Activated CD8-positive, alpha-beta memory T cell treated with anti-CD3 and anti-CD28 coated beads, Interleukin-2, amount 50 U/mL, for 1 hour (primary cell): ENCODE measurements around the gene DZIP3.
A peak's percentile ranks its signal among the peaks of the same experiment; 100 is the strongest.

Source experiments
- DNase-seq: peaks from one replicate; pipeline ENCODE4 v3.0.0-alpha.2; 2020; ENCODE audit errors: extremely low read depth

DZIP3 gene, protein sequence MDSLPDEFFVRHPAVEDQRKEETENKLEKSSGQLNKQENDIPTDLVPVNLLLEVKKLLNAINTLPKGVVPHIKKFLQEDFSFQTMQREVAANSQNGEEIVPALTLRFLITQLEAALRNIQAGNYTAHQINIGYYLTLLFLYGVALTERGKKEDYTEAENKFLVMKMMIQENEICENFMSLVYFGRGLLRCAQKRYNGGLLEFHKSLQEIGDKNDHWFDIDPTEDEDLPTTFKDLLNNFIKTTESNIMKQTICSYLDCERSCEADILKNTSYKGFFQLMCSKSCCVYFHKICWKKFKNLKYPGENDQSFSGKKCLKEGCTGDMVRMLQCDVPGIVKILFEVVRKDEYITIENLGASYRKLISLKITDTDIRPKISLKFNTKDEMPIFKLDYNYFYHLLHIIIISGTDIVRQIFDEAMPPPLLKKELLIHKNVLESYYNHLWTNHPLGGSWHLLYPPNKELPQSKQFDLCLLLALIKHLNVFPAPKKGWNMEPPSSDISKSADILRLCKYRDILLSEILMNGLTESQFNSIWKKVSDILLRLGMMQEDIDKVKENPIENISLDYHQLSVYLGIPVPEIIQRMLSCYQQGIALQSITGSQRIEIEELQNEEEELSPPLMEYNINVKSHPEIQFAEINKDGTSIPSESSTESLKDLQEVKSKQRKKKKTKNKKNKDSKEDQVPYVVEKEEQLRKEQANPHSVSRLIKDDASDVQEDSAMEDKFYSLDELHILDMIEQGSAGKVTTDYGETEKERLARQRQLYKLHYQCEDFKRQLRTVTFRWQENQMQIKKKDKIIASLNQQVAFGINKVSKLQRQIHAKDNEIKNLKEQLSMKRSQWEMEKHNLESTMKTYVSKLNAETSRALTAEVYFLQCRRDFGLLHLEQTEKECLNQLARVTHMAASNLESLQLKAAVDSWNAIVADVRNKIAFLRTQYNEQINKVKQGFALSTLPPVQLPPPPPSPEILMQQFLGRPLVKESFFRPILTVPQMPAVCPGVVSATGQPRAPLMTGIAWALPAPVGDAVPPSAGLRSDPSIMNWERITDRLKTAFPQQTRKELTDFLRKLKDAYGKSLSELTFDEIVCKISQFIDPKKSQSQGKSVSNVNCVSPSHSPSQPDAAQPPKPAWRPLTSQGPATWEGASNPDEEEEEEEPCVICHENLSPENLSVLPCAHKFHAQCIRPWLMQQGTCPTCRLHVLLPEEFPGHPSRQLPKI

DNA sequence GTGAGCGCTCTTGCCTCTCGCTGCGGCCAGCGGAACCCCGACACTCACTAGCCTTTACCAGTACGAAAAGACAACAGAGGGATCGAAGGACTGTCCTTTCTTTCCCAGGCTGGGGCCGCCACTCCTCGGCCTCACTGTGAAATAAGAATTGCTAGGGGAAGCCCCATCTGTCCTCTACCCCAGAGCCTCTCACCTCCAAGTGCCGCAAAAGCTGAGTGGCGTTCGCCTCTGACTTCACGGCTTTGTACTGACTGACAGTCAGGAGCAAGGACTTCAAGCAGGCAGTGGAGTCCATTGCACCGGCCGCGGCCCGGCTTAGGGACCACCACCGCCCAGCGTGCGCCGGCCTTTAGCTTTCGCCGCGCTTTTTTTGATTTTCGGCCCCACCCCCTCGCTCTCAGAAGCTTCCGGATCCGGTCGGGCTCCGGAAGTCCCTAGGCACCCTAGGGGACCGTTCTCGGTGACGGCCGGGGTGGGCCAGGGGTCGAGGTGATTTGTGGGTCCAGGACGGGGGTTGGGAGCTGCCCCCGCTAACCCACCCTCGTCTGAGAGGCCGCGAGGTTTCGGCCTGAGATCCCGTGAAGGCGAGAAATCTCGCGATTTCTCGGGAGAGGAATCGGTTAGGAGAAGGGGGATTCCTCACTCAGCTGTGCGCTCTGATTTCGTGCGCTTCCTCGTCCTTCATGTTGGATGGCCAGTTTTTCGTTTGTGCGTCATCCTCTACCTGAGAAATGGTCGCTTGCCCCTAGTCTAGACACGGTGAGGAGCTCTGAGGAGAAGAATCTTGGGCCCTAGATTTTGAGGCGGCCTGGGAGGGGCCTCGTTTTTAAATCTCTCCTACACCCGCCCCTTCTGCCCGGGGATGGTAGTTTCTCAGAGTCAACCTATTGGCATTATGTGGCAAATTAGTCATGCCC is at the start of gene DZIP3, which contains the start of gene CIP2A:
TSS of gene DZIP3 (plus strand) at position 642 of the 917 bp plus-strand sequence. CDS start 15,685 bp downstream, outside the sequence.
TSS of gene CIP2A (minus strand) at position 358 of the 917 bp plus-strand sequence. CDS start at position 295, 63 bp downstream.
- DNase-seq: peak; percentile 57

- DNase-seq: no peak
Measured at GRCh38 chr3:108546247-108546646, 43.3 kb upstream of the DZIP3 start.

DNA sequence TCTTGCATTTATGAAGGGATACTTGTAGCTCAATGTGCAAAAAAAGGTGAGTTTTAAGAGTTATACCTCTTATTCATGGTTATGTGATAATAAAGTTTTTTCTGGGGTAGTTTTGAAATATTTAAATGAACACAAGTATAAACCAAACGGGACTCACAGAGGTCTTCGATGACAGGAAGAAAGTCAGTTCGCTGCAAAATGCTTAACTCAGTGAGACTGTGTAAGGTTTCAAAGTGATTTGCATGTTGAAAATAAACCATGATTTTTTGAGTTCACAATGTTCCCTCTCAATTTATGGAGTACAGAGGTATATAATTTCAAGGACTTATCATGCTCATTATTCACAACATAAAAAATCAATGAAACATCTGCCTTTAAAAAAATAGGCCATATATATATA is 42.8 kb upstream of the DZIP3 start:
- no peak for DNase-seq

DNA sequence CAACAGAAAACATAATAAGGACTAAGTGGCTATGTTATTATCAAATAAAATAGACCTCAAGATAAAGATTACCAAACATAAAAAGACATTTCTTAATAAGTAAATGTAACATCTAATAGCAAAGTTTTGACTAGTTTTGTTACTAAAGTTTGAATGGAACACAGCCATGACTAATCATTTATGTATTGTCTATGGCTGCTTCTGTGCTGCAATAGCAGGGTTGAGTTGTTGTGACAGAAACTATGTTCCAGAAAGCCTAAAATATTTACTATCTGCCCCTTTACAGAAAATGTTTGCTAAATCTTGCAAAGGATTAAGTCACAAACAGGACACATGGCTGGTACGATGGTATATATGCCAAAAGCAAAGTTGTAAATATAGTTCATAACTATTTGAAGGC is 41.2 kb upstream of the DZIP3 start:
- DNase-seq: no peak

DNA sequence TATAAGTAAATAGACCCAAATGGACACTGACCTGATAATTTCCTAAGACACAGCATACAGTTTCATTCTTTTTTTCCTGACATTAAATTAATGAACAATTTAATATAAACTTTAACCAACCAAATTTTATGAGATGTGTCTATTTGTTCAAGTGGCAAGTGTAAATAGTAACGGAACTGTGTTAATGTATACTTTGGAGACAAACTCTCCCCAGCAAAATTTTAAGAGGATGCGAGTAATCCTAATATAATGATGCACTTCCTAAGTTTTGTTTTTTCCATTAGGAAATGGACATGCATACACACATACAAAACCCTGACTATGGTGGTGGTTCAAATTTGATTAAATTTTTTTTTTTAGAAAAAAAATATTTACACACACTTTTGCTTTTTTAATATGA is 40.6 kb upstream of the DZIP3 start:
- no peak for DNase-seq

GRCh38 chr3:108552267-108553159 is 37.0 kb upstream of the DZIP3 start:
- DNase-seq: no peak

DNA sequence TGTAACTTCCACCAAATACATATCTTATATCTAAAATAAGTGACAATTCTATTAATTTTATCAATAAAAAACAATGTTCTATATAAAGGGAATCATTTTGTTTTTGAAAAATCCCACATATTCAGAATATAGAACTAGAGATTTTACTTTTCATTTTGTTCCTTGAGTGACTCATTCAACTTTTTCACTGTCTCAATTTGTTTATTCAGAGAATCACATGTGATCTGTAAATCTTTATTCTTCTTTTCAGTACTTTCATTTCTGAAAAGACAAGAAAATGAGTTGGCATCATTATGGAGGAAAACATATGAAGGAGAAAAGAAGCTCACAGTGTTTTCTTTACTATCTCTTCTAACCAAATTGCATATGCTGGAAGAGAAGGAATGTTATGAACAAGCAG is 35.3 kb upstream of the DZIP3 start:
- no peak for DNase-seq

DNA sequence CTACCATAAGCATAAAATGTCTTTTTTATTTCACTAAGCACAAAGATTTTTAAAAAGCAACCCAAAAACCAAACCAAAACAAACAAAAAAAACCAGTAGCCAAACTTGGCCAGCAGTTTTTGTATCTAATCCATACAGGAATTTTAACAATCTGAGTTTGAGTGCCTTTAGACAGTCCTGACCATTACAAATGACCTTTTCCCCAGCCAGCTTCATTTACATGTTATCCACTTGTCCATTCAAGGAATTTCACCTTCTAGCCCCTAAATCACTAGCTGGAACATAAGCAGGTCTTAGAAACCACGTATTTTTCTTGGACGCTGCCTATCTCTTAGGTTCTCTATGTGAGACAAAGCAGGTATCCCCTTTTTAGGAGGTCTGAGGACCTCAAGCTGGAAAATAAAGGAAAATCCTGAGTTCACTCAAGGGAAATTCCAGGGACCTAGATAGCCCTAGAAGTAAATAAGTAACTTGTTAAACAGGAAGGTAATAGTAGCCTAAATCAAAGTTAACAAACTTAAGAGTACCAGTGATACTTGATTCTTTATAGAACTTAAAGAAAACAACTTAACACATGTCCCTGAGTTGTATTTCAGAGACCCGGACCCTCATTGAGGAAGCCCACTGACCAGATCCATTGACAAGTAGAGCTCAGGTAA is 34.5 kb upstream of the DZIP3 start:
- DNase-seq: no peak

- DNase-seq: no peak
Measured at GRCh38 chr3:108555966-108556581, 33.4 kb upstream of the DZIP3 start.

DNA sequence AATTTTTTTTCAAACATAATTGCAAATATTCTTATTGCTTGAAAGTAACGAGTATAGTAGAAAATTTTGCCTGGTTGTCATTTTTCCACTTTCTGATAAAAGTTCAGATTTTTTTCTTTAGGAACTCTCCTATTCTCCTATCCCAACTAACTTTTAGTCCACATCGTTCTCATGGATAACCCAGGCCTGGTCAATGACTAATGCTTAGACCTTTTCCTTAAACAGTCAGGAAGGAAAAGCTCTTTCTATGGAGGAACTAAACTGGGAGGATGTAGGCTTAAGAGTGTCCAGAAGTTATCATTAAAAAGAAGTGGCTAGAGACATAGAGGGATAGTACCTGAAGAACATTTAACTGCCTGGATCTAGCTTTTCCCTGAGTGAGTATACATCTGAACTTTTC is 27.0 kb upstream of the DZIP3 start:
- no peak for DNase-seq

GRCh38 chr3:108564564-108564963 is 25.0 kb upstream of the DZIP3 start:
- DNase-seq: no peak

- DNase-seq: no peak
Measured at GRCh38 chr3:108565506-108565905, 24.0 kb upstream of the DZIP3 start.

GRCh38 chr3:108566599-108566998 is 22.9 kb upstream of the DZIP3 start:
- DNase-seq: no peak

DNA sequence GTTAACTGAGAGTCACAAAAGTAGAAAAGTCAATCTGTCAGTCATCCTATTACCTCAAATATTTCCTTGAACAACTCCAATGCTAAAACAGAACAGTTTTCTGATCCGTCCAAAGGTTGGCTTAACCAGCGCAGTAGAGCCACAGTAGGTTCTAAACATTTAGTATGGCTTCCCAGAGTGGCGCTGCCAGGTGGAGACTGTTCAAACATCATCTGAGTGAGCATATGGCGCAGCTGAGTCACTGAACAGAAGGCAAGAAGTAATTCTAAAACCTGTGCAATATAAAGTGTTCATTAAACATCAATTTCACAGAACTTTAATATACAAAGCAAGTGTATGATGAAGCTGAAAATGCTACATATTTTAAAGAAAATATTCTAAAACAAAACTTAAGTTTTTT is 20.2 kb upstream of the DZIP3 start:
- no peak for DNase-seq

DNA sequence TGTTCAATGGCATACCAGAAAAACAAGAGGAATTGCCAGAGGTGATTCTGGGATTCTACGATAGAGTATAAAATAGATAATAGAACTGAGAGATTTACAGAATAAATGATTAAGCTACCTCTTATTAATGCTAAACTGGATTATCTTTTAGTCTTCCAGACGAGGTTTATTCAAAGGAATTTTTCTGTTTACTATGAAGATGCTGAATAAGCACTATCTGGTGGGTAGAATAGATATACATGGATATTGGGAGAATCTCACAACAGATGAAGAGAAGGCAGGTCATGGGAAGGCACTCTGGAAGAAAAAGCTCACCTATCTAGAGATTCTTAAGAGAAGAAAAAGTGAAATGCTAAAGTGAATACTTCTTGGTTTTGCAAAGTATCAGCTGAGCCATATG is 11.5 kb upstream of the DZIP3 start:
- no peak for DNase-seq

GRCh38 chr3:108588601-108589000 is 921 bp upstream of the DZIP3 start:
- no peak for DNase-seq

DNA sequence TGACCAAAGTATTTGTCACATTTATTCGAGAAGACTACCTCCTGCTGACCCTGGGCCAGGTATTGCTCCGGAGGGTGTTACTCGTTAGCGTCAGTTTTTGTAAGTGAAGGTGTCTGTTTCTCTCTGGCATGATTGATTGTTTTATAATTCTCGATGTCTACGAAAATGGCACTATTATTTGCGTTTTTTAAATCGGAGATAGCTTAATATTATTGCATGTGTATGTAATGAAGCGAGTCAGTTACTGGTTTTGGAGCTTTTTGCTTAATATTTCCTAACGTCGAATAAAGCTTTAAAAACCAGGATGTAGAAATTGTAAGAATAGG is 439 bp downstream of the DZIP3 start:
- no peak for DNase-seq

- peak; percentile 3 for DNase-seq
Measured at GRCh38 chr3:108590460-108590859, 938 bp downstream of the DZIP3 start.

GRCh38 chr3:108595321-108595720 is 5.8 kb downstream of the DZIP3 start:
- DNase-seq: no peak
